Mesenchymal stem cell (in vitro differentiated cells and primary cell): ENCODE results near the gene HEXIM1.

Source experiments
- DNase-seq: peaks from one replicate; pipeline ENCODE4 v3.0.0-alpha.2; 2013
- H2AFZ ChIP-seq: one replicate; pipeline ENCODE4 v1.6.1; 2013; ENCODE audit warnings: low read depth, mild to moderate bottlenecking, control low read depth, inconsistent platforms, low read length, moderate library complexity
- H2AK5ac ChIP-seq: 2 replicates; pipeline ENCODE4 v1.6.1; 2013; ENCODE audit warnings: low read length, moderate library complexity, mild to moderate bottlenecking, inconsistent platforms; ENCODE audit not compliant: severe bottlenecking
- H2BK120ac ChIP-seq: one replicate; pipeline ENCODE4 v1.6.1; 2013; ENCODE audit warnings: low read depth, mild to moderate bottlenecking, inconsistent platforms, low read length, moderate library complexity
- H2BK12ac ChIP-seq, 2 experiments: one replicate each; pipeline ENCODE4 v1.6.1; 2013; ENCODE audit warnings: inconsistent platforms in 2 of 2, low read length in 2 of 2, mild to moderate bottlenecking in 2 of 2, moderate library complexity in 2 of 2, control low read depth in 1 of 2
- H2BK15ac ChIP-seq: one replicate; pipeline ENCODE4 v1.6.1; 2013; ENCODE audit warnings: mild to moderate bottlenecking, low read depth, inconsistent platforms; ENCODE audit not compliant: poor library complexity, severe bottlenecking
- H2BK5ac ChIP-seq: 2 replicates; pipeline ENCODE4 v1.6.1; 2013; ENCODE audit warnings: low read depth, mild to moderate bottlenecking, low read length, control low read depth, inconsistent platforms; ENCODE audit not compliant: poor library complexity, severe bottlenecking
- H3K14ac ChIP-seq, 2 experiments: one replicate each; pipeline ENCODE4 v1.6.1; 2013; ENCODE audit warnings: inconsistent platforms in 2 of 2, low read length in 2 of 2, control low read depth in 1 of 2, mild to moderate bottlenecking in 1 of 2, moderate library complexity in 1 of 2
- H3K18ac ChIP-seq, 2 experiments: one replicate each; pipeline ENCODE4 v1.6.1; 2013; ENCODE audit warnings: inconsistent platforms in 2 of 2, low read length in 2 of 2, control low read depth in 1 of 2, low read depth in 1 of 2, mild to moderate bottlenecking in 1 of 2
- H3K23ac ChIP-seq, 2 experiments: one replicate each; pipeline ENCODE4 v1.6.1; 2013; ENCODE audit warnings: inconsistent platforms in 2 of 2, low read length in 2 of 2, mild to moderate bottlenecking in 2 of 2, moderate library complexity in 2 of 2, control low read depth in 1 of 2
- H3K27ac ChIP-seq: 2 replicates; pipeline ENCODE4 v1.5.1; 2013; ENCODE audit warnings: mild to moderate bottlenecking, moderate library complexity, low read length, control low read depth, inconsistent platforms; ENCODE audit not compliant: poor library complexity, severe bottlenecking
- H3K27me3 ChIP-seq, 2 experiments: 2 replicates each; pipeline versions ENCODE4 v1.6.1 to v1.7.0; 2013; ENCODE audit warnings: low read length in 2 of 2, mild to moderate bottlenecking in 2 of 2, moderate library complexity in 2 of 2, control low read depth in 1 of 2, inconsistent platforms in 1 of 2; ENCODE audit not compliant: control insufficient read depth in 1 of 2, insufficient read depth in 1 of 2
- H3K36me3 ChIP-seq, 2 experiments: 2 replicates each; pipeline versions ENCODE4 v1.6.1 to v1.7.0; 2013; ENCODE audit warnings: low read length in 2 of 2, control low read depth in 1 of 2, inconsistent platforms in 1 of 2, low read depth in 1 of 2, mild to moderate bottlenecking in 1 of 2; ENCODE audit not compliant: insufficient read depth in 2 of 2, control insufficient read depth in 1 of 2
- H3K4ac ChIP-seq, 2 experiments: one replicate each; pipeline ENCODE4 v1.6.1; 2013; ENCODE audit warnings: inconsistent platforms in 2 of 2, low read length in 2 of 2, mild to moderate bottlenecking in 2 of 2, moderate library complexity in 2 of 2, control low read depth in 1 of 2, low read depth in 1 of 2
- H3K4me1 ChIP-seq: 2 replicates; pipeline ENCODE4 v1.6.1; 2013; ENCODE audit warnings: low read depth, low read length, control low read depth; ENCODE audit not compliant: control insufficient read depth, insufficient read depth
- H3K4me2 ChIP-seq: 2 replicates; pipeline ENCODE4 v1.6.1; 2013; ENCODE audit warnings: low read length, mild to moderate bottlenecking, inconsistent platforms; ENCODE audit not compliant: poor library complexity, severe bottlenecking
- H3K4me3 ChIP-seq, 2 experiments: 2 replicates each; pipeline versions ENCODE4 v1.5.1 to v1.7.0; 2013; ENCODE audit warnings: low read length in 2 of 2, mild to moderate bottlenecking in 2 of 2, control low read depth in 1 of 2, low read depth in 1 of 2; ENCODE audit not compliant: insufficient read depth in 1 of 2
- H3K79me1 ChIP-seq: replicated peaks from 2 replicates; pipeline ENCODE4 v1.6.1; 2013; ENCODE audit warnings: mild to moderate bottlenecking, control low read depth, low read length, inconsistent platforms; ENCODE audit not compliant: poor library complexity, severe bottlenecking
- H3K9ac ChIP-seq: 2 replicates; pipeline ENCODE4 v1.7.0; 2013; ENCODE audit warnings: mild to moderate bottlenecking, low read length, moderate library complexity
- H3K9me3 ChIP-seq: 2 replicates; pipeline ENCODE4 v1.7.0; 2013; ENCODE audit warnings: mild to moderate bottlenecking, low read length; ENCODE audit not compliant: control insufficient read depth
- H4K8ac ChIP-seq: one replicate; pipeline ENCODE4 v1.6.1; 2013; ENCODE audit warnings: inconsistent platforms, mild to moderate bottlenecking, low read length, moderate library complexity
- H4K91ac ChIP-seq: one replicate; pipeline ENCODE4 v1.6.1; 2013; ENCODE audit warnings: mild to moderate bottlenecking, low read length, inconsistent platforms
- WGBS: methylation state at CpG from one replicate; pipeline ENCODE4 v1.1.7; 2013; ENCODE audit warnings: mixed read lengths; 5-methylcytosine and 5-hydroxymethylcytosine counted together

Gene HEXIM1

DNA sequence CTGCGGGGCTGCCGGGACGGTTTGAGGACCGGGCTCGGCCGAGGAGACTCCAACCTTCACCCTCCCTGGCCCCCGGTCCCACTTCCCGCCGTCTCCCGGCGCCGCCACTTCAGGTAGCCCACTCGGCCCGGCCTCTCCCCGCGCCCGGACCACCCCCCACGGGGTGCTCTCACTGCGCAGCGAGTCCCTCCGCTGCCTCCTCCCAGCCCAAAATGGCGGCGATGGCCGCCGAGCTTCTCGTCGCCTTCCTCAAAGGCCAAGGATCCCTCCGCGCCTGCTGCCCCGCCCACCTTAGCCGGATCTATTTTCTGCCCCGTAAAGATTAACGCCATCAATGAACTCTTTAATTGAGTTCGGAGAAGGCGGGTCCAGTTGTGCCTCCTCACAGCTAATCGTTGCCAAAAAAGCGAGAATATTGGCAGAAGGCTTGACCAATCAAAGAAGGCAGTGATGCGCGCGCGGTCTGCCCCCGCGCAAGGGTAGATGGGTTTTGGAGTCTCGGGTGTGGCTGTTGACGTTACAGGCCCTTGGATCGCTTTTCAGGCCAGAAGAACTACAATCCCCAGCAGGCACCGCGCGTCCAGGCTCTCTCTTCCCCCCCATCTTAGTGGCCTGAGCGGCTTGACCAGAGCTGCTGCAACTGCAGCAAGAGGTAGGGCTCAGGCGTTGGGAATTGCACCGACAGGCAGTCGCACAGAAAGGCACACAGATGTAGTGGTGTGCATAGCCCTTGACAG lies 13.2 kb downstream of the HEXIM1 start, which contains the start of gene HEXIM2:
Gene HEXIM2 (plus strand): TSS at position 588 of the 737 bp plus-strand sequence. CDS start 919 bp downstream, outside the sequence.
- WGBS, result under 1% methylated on average over 50 of the region's 53 CpGs

DNA sequence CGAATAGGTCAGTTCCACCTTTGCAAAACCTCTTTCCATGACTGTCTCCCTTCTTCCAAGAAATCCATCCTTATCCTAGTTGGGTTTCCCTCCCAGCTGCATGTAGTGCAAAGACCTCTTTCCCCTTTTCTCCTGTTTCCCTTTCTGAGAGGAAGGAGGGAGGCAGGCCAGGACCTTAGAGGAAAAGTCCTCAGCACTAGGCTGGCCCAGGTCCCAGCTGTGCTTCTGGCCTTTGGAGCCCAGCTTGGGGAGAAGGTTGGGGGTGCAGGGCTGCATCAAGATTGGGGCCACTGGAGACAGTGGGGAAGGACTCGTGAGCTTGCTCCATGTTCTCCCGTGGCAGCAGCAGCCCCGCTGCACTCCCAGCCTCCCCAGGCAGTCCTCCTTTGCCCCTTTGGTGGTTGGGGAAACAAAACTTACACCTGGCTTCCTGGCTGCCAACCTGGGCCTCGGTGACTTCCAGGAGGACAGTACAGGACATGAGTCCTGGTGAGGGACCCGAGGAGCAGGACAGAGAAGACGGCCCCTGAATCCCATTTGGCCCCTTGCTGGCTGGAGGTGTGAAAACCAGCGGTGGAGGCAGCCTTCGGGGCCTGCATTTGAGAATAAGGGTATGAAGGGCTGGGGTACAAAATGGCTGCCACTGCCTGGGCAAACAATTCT lies 13.9 kb downstream of the HEXIM1 start:
- Histone ChIP-seq H4K8ac (peak overlapping the region; percentile 82), H3K4ac (peak overlapping the region; percentile 28 to 45), H3K79me1 (peaks cover 9% of the 10 kb centered on the region), H3K14ac (no peak overlapping the region), H2BK12ac (peak overlapping the region in 1 of 2 experiments; percentile 48), H3K36me3 (peaks cover 9 to 14% of the 10 kb centered on the region in 2 experiments), H3K9me3 (no peaks in the 10 kb centered on the region), H3K27ac (no peak overlapping the region), H3K18ac (peak overlapping the region; percentile 12 to 40), H2AFZ (no peak overlapping the region), H4K91ac (peak overlapping the region; percentile 60), H3K27me3 (no peaks in the 10 kb centered on the region), H2BK5ac (no peak overlapping the region), H2AK5ac (peak overlapping the region; percentile 37), H3K23ac (no peak overlapping the region), H3K9ac (peak overlapping the region; percentile 82), H2BK120ac (no peak overlapping the region), H2BK15ac (no peak overlapping the region), H3K4me1 (peaks cover 17% of the 10 kb centered on the region), H3K4me2 (peak overlapping the region; percentile 19), H3K4me3 (peak overlapping the region in 1 of 2 experiments; percentile 84)
- WGBS, result 67% methylated on average over 9 of the region's 9 CpGs
- no peak for DNase-seq

More for the DNA sequence above, 13.2 kb downstream of the HEXIM1 start, which contains the start of gene HEXIM2:
- Histone ChIP-seq H3K4me3 (peak within 1 kb of the TSS; percentile 90 to 94), H2BK12ac (peak within 1 kb of the TSS in 1 of 2 experiments; percentile 48), H2AK5ac (peak within 1 kb of the TSS; percentile 100), H3K14ac (peak within 1 kb of the TSS in 1 of 2 experiments; percentile 80), H3K4me2 (peak within 1 kb of the TSS; percentile 57), H2BK15ac (peak within 1 kb of the TSS; percentile 49), H3K23ac (peak within 1 kb of the TSS in 1 of 2 experiments; percentile 100), H3K36me3 (peaks cover 9 to 14% of the 10 kb centered on the region in 2 experiments), H2BK120ac (peak within 1 kb of the TSS; percentile 90), H3K18ac (peak within 1 kb of the TSS; percentile 99), H2AFZ (no peak within 1 kb of the TSS), H3K27ac (peak within 1 kb of the TSS; percentile 96), H3K9me3 (no peaks in the 10 kb centered on the region), H3K4ac (peak within 1 kb of the TSS; percentile 64 to 100), H4K91ac (peak within 1 kb of the TSS; percentile 98), H2BK5ac (peak within 1 kb of the TSS; percentile 97), H3K79me1 (peaks cover 11% of the 10 kb centered on the region), H4K8ac (peak within 1 kb of the TSS; percentile 99), H3K27me3 (no peaks in the 10 kb centered on the region), H3K9ac (peak within 1 kb of the TSS; percentile 100), H3K4me1 (peaks cover 17% of the 10 kb centered on the region)
- DNase-seq, result peak; percentile 100

DNA sequence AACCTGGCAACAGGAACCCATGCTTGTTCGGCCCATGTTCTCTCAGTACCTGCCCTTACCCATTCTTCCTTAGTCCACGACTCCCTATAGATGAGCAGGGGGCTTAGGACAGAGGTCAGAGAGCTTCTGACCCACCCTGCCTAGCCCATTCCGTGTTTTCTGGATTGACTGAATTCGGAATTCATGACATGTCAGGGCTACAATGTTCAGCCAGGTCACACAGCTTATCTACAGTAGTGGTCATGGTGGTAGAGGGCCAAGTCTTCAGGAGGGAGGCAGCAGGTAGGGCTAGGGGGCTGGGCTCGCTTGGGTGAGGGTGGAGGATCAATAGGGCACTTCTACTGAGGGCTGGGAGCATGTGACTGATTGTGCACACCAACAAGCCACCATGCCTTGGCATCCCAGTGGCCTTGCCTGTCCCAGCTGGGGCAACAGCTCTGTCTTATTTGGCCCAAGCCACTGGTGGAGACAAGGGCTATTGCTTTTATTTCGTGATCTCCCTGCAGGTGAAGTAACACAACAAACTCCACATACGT lies 16.5 kb downstream of the HEXIM1 start:
- Histone ChIP-seq H3K36me3 (peaks cover 16 to 17% of the 10 kb centered on the region in 2 experiments), H2BK12ac (peak overlapping the region in 1 of 2 experiments; percentile 92), H3K79me1 (peaks cover 8% of the 10 kb centered on the region), H2AFZ (no peak overlapping the region), H2BK5ac (no peak overlapping the region), H2AK5ac (no peak overlapping the region), H3K4ac (no peak overlapping the region), H3K9me3 (no peaks in the 10 kb centered on the region), H3K27ac (no peak overlapping the region), H3K4me3 (no peak overlapping the region), H3K18ac (peak overlapping the region; percentile 7 to 35), H2BK120ac (no peak overlapping the region), H3K14ac (no peak overlapping the region), H4K8ac (no peak overlapping the region), H3K27me3 (no peaks in the 10 kb centered on the region), H4K91ac (no peak overlapping the region), H3K4me1 (peaks cover 11% of the 10 kb centered on the region), H3K4me2 (no peak overlapping the region), H3K9ac (no peak overlapping the region), H3K23ac (peak overlapping the region in 1 of 2 experiments; percentile 28), H2BK15ac (no peak overlapping the region)
- no peak for DNase-seq
- WGBS, result 93% methylated on average over 7 of the region's 7 CpGs
